Raji (cell line): ENCODE results near the gene AK6.

Experiments
- POLR2A ChIP-seq: IDR thresholded peaks from 2 replicates; pipeline ENCODE4 v1.6.1; 2011; ENCODE audit warnings: low read depth, low read length, control low read depth; ENCODE audit not compliant: insufficient read depth

Gene AK6

DNA sequence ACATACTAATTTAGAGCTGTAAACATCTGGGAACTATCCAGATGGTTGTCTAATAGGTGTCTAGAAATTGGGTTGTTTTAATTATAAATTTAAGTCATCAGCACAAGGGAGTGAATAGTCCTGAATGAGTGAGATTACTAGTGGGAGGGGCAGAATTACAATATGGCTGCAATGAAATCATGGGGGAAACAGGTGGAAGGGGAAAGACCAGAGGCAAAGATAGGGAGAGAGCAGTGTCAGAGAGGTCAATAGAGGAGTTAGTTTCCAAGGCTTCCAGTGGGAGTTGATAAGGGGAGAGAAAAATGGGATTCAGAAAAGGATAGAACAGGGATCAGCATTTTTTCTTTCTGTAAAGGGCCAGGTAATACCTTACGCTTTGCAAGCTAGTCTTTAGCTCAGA lies 8.9 kb downstream of the AK6 start:
- TF ChIP-seq POLR2A, result no peak

DNA sequence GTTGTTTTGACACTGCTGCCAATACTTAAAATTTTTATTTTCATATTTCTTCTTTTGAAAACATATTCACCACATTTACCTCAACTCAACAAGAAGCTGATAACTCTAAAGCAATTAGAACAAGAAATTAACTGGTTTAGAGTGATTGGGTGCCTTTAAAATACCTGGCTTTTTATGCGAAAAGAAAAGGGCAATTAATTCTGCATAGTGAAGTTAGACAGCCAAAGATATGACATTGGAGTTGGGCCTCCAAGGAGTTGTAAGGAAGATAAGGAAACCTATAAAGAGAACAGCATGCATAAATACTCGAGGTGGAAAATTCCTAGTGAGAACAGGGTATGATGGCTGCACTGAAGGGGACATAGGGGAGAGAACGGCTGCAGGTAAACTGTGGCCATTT lies 9.6 kb downstream of the AK6 start:
- TF ChIP-seq POLR2A, result no peak

DNA sequence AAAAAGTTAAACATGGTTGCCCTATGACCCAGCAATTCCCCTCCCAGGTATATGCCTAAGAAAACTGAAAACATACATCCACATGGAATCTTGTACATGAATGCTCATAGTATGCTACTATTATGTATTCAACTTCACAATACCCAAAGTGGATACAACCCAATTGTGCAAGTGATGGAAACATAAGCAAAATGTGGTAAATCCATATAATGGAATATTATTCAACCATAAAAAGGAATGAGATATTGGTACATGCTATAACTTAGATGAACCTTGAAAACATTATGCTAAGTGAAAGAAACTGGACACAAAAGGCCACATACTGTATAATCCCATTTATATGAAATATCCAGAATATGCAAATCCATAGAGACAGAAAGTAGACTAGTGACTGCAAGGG lies 18.7 kb downstream of the AK6 start:
- TF ChIP-seq POLR2A, result no peak

DNA sequence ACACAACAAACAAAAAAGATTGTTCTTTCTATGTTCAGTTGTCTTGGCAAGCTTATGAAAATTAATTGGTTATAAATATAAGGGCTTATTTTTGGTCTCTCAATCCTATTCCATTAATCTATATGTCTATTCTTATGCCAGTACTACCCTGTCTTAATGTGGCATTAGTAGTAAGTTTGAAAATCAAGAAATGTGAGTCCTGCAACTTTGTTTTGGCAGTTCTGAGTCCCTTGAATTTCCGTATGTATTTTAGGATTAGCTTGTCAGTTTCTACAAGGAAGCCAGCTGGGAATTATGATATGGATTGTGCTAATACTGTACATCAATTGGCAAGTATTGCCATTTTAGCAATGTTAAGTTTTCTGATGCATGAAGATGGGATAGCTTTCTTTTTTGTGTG lies 26.2 kb downstream of the AK6 start:
- no peak for TF ChIP-seq POLR2A

DNA sequence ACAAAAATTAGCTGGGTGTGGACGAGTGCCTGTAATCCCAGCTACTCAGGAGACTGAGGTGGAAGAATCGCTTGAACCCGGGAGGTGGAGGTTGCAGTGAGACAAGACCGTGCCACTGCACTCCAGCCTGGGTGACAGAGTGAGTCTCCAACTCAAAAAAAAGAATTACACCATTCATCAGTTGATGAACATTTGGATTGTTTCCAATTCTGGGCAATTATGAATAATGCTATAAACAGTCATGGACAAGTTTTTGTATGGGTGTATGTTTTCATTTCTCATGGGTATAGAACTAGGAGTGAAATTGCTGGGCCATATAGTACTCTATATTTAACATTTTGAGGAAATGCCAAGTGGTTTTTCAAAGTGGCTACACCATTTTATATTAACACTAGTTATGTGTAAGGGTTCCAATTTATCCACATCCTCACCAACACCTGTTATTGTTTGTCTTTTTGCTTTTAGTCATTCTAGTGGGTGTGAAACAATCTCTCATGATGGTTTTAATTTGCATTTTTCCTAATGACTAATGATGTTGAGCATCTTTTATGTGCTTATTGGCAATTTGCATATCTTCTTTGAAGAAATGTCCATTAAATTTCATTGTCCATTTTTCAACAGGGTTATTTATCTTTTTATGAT lies 27.7 kb downstream of the AK6 start:
- TF ChIP-seq POLR2A, result no peak

DNA sequence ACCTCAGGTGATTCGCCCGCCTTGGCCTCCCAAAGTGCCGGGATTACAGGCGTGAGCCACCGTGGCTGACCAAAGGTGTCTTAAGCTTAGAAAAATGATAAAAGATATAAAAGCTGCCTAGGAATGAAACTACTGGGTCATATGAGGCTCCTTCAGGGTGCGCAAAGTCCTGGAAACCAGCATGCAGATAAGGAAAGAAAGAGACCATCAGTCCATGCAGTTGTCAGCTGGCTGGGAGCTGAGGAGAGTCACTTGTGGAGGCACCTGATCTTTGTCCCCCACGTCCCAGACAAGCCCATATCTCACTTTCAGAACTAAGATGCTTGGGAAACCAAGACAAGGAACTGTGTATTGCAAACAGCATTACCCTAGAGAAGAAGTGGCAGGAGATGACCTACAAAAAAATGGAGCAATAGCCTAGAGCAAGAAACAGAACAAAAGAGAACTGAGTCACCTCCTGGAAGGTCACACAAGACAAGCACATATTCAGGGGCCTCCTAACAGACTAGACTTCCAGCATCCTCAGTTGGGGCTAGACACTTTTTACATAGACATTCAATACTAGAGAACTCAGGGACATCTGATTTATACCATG lies 33.9 kb downstream of the AK6 start:
- no peak for TF ChIP-seq POLR2A

DNA sequence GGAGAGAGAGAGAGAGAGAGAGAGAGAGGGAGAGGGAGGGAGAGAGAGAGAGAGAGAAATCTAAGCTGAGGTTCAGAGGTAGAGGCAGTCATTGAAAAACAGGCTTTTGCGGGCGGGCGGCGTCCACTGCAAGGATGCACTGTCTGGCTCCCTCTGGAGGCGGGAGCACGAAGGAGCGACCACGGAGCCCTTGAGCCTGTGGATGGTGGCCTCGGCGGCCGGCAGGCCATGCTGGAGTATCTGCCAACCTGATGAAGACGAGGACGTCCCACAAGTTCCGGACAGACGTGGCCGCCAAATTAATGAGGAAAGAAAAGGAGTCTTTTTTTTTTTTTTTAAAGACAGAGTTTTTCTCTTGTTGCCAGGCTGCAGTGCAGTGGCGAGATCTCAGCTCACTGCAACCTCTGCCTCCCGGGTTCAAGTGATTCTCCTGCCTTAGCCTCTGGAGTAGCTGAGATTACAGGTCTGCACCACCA lies 34.5 kb downstream of the AK6 start:
- TF ChIP-seq POLR2A, result no peak

DNA sequence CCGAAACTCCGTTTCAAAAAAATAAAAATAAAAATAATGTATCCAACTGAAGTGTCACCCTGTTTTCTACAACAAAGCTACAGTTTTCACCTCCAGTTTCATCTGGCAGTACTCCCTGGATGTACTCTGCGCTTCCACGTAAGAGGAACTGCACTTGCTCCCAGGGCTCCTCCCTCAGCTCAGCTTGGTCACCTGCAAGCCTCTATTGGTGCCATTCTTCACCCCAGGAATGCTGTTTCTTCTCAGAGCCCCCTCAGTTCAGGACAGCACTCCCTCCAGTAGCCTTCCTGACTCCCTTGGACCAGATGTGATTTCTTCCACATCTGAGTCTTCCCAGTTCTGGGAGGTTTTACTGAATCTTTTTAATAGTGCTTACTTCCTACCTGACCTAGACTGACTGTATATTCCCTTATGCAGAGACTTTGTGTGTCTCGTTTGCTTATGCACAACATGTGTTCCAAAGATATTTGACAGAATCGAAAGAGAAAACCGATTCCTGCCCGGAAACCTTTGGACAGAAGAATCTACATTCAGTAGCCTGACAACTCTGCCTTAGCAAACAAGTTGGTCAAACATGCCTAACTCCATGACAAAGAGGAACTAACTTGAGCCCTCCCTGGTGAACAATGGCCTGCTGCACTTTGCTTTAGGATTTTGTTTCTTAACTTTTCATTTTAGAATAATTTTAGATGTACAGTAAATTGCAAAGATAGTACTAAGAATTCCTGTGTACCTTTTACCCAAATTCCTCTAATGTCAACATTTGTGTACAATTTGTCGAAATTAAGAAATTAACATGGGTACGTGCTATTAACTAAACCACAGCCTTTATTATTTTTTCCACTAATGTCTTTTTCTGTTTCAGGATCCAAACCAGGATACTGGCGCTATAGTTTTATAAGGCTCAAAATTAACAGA lies 37.5 kb downstream of the AK6 start:
- TF ChIP-seq POLR2A, result no peak

DNA sequence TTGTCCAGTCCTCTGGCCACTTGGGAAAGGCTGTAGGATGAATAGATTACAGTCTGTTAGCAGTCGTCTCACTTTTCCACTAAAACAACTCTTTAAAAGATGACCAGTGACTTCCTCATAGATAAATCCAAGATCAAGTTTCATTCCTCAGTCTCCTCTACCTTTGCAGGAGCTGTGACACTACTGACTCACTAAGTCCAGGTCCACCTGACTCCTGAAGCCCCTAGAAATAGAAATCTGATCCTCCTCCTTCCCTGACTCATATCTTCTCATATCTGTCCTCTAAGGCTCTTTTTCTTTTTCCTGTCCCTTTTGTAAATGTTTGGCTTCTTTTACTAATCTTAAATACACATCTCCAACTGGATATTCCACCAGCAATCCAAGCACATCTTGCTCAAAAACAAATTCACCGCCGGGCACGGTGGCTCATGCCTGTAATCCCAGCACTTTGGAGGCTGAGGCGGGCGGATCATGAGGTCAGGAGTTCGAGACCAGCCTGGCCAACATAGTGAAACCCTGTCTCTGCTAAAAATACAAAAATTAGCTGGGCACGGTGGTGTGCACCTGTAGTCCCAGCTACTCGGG lies 39.3 kb downstream of the AK6 start:
- no peak for TF ChIP-seq POLR2A

DNA sequence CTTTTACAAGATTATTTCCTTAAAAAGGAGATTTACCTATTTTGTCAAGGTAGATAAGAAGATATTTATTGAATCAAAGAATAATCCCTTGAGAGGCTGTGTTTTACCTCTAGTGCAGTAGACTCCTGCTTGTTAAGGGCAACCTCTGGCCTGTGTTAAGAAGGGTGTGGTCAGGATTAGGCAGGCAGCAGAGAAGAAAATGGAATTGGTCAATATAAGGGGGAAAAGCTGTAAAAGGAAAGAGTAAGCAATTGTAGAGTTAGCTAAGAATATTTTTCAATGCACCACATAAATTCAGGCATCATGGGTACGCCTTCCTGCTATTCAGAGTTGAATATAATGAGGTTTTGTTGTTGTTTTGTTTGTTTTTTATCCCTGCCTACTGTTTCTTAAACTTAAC lies 43.0 kb downstream of the AK6 start:
- TF ChIP-seq POLR2A, result no peak

DNA sequence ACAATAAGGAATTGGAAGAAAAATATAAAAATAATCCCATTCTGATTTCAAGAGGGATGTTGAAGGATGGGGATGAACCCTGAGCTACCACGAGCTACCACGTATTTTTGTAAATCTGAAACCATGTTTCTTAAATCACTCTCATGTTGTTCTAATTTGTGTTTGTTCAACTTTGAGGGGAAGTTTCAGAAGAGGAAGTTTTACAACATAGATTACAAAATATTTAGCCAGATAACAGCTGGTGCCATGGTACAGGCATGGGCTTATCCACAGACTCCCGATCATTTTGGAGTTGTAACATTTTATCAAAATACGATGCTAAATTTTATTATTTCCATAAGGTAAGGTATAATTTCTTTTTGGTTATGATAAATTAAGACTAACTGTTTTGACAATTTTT lies 51.9 kb downstream of the AK6 start:
- no peak for TF ChIP-seq POLR2A

DNA sequence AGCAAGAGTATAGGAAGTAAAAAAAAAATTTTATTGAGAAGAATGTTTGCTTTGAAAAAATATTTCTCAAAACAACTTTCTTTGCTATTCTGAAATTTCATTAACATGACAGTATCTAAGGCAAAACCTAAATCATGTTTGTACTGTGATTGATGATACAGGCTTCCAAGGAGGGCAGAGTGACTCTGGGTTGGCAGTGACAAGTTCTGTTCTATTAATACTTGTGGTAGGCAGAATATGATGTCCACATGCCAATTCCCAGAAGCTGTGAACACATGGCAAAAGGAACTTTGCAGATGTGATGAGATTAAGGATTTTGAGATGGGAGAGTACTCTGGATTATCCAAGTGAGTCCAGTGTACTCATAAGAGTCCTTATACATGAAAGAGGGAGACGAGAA lies 53.3 kb downstream of the AK6 start:
- no peak for TF ChIP-seq POLR2A

DNA sequence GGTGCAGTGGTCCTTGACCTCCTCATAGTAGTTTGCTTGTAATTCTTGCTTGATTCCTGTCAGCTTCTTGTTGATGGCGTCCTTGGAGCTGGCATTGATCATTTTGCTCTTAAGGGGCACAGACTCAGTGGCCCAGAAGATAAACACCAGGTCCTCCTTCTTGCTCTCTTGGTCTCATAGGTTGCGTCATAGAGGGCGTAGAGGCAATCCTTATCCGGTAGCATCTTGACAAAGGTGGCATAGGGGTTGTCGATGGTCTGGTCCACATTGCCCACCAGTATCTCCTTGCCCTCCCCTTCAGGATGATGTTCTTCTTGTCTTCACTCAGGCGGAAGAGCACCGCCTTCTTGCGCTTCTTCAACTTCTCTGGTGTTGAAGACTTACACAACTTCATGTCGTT lies 55.9 kb downstream of the AK6 start:
- TF ChIP-seq POLR2A, result no peak

DNA sequence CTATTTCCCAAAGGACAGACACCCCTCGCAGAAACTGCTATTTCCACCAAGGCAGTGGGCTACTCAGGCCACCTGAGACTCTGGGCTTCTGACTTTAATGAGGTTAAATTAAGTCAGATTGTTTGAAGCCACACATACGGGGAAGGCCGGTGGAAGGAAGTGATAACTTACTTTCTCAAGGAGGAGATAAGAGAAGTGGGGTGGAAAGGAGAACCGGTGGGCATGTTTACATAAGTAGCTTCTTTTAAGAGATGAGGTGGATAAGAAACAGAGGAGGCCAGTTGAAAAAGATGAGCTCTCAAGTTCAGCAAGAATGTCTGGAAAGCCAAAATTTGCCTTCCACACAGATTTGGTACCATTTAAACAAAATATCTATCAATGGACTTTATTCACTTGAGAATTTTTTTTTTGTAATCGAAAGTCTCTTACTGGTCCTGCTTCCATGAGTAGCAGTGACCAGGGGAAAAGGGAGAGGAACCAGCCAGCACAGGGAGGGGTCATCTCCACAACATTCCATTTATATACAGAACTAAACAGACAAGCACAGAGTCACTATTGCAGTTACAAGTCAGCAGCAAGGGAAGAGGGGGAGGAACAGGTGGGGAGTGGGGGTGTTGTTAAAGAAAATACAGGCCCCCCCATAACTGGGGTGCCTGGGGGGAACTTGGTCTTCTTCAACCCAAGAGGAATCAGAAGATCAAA lies 56.7 kb downstream of the AK6 start:
- TF ChIP-seq POLR2A, result no peak

DNA sequence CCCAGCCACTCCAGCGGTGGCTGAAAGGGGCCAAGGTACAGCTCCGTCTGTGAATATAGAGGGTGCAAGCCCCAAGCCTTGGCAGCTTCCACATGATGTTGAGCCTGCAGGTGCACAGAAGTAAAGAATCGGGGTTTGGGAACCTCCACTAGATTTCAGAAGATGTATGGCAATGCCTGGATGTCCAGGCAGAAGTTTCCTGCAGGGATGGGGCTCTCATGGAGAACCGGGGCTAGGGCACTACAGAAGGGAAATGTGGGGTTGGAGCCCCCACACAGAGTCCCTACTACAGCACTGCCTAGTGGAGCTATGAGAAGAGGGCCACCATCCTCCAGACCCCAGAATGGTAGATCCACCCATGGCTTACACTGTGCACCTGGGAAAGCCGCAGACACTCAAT lies 59.9 kb downstream of the AK6 start:
- TF ChIP-seq POLR2A, result no peak
